Omental fat pad (tissue), 4 donors: Measurements from ENCODE around the gene TSPAN17. TPM values are rescaled to one million over a fixed set of nuclear protein-coding genes. Genes with fewer than 3 reads are reported as not detected.

Source experiments
- ATAC-seq: fragments of 150-250 bp; one replicate; pipeline ENCODE4 v1.9.1; 2016; ENCODE audit warnings: mild to moderate bottlenecking, moderate library complexity; ENCODE audit not compliant: low FRiP score
- DNase-seq: peaks from one replicate; pipeline ENCODE4 v3.0.0-alpha.2; 2019; ENCODE audit warnings: low spot score
- total RNA-seq, 4 donors: library from RNA; depleted of rRNA; stranded (reverse); fragments of >200 nt; gene quantifications; one replicate each; pipeline ENCODE4 v1.1.0, GENCODE V29; 2016
- TF ChIP-seq, protein P1 (sequence below), 3 donors: fragments of 450-650 bp; IDR thresholded peaks; one replicate each; pipeline ENCODE4 v1.5.1; 2016 to 2017; ENCODE audit warnings: antibody characterized with exemption in 3 of 3, mild to moderate bottlenecking in 3 of 3, moderate library complexity in 2 of 3

The TSPAN17 gene
- total RNA-seq, 4 donors from 2014 or later, result 8.9 to 16.9 (median 15.1) TPM

DNA sequence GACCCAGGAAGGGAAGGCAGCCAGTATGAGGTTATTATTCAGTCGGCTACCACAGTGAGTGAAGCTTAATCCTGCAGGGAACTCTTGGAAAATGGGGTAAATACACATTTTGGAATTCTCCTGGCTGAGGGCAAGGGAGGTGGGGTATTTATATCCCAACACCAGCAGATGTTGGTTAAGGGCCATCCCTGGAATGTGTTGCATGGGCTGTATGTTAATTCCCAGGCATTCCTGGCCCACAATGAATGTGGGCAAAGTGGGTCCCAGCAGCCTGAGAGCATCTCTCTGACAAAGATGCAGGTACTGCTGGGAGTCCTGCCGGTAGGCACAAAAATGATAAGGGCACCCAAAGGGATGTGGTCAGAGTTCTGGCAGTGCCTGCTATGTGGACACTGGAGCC, 34.4 kb upstream of the TSPAN17 start:
- TF ChIP-seq, protein P1, sequence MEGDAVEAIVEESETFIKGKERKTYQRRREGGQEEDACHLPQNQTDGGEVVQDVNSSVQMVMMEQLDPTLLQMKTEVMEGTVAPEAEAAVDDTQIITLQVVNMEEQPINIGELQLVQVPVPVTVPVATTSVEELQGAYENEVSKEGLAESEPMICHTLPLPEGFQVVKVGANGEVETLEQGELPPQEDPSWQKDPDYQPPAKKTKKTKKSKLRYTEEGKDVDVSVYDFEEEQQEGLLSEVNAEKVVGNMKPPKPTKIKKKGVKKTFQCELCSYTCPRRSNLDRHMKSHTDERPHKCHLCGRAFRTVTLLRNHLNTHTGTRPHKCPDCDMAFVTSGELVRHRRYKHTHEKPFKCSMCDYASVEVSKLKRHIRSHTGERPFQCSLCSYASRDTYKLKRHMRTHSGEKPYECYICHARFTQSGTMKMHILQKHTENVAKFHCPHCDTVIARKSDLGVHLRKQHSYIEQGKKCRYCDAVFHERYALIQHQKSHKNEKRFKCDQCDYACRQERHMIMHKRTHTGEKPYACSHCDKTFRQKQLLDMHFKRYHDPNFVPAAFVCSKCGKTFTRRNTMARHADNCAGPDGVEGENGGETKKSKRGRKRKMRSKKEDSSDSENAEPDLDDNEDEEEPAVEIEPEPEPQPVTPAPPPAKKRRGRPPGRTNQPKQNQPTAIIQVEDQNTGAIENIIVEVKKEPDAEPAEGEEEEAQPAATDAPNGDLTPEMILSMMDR (IDR thresholded peaks at IDR 0.05), result no peak
- ATAC-seq, result no peak
- no peak for DNase-seq

DNA sequence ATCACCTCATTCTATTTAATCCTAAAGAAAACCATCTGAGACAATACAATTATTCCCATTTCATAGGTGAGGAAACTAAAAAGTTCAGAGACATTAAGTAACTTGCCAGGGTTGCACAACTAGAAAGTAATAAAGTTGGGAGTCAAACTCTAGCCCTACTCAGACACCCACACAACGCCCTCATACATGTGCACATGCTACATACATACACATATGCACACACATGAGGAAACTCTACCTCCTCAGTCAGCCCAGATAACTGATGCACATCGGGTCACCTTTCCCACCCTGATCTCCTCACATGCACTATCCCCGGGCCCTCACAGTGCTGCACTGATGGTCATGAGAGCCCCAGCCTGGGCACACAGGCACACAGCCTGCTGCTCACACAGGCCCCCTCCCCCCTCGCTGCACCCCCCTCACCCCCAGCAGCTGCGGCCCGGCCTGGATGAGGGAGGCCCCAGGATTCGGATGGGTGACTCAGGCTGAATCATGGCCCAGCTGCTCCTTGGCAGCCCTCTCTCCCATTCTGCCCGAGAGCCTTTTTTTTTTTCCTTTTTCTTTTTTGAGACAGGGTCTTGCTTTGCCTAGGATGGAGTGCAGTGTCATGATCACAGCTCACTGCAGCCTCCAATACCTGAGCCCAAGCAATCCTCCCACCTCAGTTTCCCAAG, 32.3 kb upstream of the TSPAN17 start:
- ATAC-seq (no peak), DNase-seq (no peak)
- TF ChIP-seq, protein P1 (IDR thresholded peaks at IDR 0.05), result no peak

DNA sequence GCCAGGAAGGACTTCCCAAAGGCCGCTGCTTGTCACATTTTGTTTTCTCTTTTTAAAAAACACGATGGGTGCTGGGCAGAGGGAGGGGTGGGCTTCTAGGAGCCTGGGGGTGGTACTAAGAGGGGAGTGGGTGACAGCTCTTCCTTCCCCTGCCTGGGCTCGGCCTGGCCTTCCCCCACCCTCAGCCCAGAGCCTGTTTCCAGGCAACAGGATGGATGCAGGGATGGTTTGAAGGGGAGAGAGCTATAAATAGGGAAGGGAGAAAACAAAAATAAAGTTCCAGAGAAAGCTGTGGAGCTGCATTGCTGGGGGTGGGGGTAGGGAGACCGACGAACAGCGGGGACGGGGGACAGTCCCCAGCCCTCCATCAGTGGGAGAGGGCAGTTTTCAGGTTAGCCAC, 30.8 kb upstream of the TSPAN17 start:
- TF ChIP-seq, protein P1 (IDR thresholded peaks at IDR 0.05), result no peak
- DNase-seq, result no peak
- ATAC-seq, result no peak

DNA sequence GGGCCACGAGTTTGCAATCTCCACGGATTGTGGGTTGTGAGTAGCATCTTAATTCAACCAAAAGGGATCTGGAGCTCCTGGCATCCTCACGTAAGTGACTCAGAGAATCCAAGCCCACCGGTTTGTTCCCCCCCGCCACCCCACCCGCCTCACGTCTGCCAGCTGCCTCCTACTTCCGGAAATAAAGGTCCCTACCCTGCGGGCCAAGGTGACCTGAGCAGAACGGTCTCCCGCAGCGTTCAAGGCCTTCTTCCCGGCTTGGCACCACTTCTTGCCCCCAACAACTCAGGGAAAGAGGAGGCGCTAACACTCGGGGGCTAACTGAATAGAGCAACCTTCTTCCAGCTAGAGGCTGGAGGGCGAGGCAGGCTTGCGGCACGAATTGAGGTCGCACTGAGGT, 28.5 kb upstream of the TSPAN17 start:
- DNase-seq, result no peak
- TF ChIP-seq, protein P1 (IDR thresholded peaks at IDR 0.05), result no peak
- ATAC-seq, result no peak

DNA sequence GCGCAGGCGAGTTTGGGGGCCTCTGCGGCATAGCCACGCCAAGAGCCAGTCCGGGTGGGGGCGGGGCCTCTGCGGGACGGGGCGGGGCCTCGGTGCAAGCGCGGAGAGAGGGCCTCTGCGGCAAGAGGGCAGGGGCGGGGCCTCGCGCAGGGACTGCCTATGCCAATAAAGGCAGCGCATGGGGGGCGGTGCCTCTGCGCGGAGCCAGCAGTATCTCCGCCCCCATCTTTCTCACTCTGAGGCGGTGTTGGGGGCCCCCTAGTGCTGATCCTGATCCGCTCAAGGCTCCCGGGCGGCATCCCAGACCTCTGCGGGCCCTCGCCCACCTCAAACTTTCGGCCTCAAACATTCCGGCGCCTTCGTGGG, 28.1 kb upstream of the TSPAN17 start:
- TF ChIP-seq, protein P1 (IDR thresholded peaks at IDR 0.05), result no peak
- DNase-seq, result no peak

DNA sequence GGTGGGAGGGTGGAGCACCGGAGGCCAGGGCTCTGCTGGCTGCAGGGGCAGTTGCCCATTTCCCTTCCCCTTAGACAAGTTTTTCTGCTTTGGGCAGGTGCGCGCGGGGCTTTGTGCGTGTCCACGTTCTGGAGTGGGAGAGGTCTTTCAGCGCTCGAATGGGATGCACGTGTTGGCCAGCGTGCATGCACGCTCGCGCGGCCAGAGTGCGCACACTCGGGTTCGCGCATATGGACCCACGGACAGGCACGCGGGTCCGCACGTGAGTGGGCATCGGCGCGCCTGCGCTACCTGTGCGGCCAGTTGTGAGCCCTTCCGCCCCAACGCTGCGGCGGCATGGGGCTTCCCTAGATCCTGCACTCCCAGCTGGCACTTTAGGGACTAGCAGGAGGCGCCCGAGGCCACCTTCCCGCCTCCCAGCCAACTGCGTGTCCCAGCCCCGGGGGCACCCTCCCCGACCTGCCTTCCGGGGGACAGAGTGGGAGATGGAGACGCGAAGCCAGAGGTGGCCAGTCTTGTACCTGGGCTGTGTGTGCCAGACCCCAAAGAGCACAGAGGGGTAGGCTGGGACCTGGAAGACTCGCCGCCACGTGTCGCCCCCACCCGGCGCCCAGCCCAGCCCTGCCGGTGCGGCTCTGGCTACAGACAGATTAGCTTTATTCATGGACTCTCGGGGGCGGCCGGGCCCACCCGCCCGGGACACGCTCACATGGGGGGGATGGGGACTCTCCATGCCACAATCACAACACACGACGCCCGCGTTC, 27.5 kb upstream of the TSPAN17 start:
- ATAC-seq, result no peak
- no peak for DNase-seq
- TF ChIP-seq, protein P1 (IDR thresholded peaks at IDR 0.05), result no peak

More for the DNA sequence above, 28.1 kb upstream of the TSPAN17 start:
- ATAC-seq, result peak; percentile 18
